ENCODE results near the gene TUT7. TPM values are rescaled to one million over a fixed set of nuclear protein-coding genes. Genes with fewer than 3 reads are reported as not detected.
"Not testable (repeated sequence)": the region's sequence is repeated elsewhere in the genome, so short reads cannot be mapped to it uniquely, and the experiment has no call there.

Gene TUT7
- total RNA-seq, 3 donors from 2014 or later: 59.5 to 95.4 (median 65.2) TPM

- H3K4me1 ChIP-seq: no peaks in the 10 kb centered on the region
- H3K4me3 ChIP-seq: no peak overlapping the region
- H3K9me3 ChIP-seq: peaks cover 0 to 8% of the 10 kb centered on the region in 2 donors
- no peak overlapping the region for H3K27ac ChIP-seq
- no peaks in the 10 kb centered on the region for H3K27me3 ChIP-seq
- TF ChIP-seq POLR2AphosphoS5 (IDR thresholded peaks at IDR 0.05): no peak
- TF ChIP-seq CTCF (IDR thresholded peaks at IDR 0.05): no peak
- TF ChIP-seq POLR2A (IDR thresholded peaks at IDR 0.05): no peak
- no peaks in the 10 kb centered on the region for H3K36me3 ChIP-seq
- intact Hi-C loops (cut with DNase I; ENCODE audit: low total_unique reads): loop anchor here (10.0 kb wide), 1 partner anchor 1395 kb away; no protein-coding TSS in a partner anchor
- no peak for DNase-seq (ENCODE audit: low spot score in 2 of 2)
Observed at GRCh38 chr9:86389628-86390027, 35.4 kb upstream of the TUT7 start.

- Histone ChIP-seq H3K9me3 (peaks cover 4 to 22% of the 10 kb centered on the region in 2 donors), H3K27me3 (no peaks in the 10 kb centered on the region), H3K27ac (no peak overlapping the region), H3K36me3 (no peaks in the 10 kb centered on the region), H3K4me1 (no peaks in the 10 kb centered on the region), H3K4me3 (no peak overlapping the region)
- TF ChIP-seq POLR2A (IDR thresholded peaks at IDR 0.05) (no peak), POLR2AphosphoS5 (IDR thresholded peaks at IDR 0.05) (no peak), CTCF (IDR thresholded peaks at IDR 0.05) (no peak)
- intact Hi-C loops (cut with DNase I; ENCODE audit: low total_unique reads): no loop called here
- DNase-seq (ENCODE audit: low spot score in 2 of 2): no peak
Observed at GRCh38 chr9:86387376-86387775, 33.2 kb upstream of the TUT7 start.

- H3K9me3 ChIP-seq: peaks cover 4 to 22% of the 10 kb centered on the region in 2 donors
- H3K4me1 ChIP-seq; H3K36me3 ChIP-seq; DNase-seq (ENCODE audit: low spot score in 2 of 2); H3K4me3 ChIP-seq; intact Hi-C loops (cut with DNase I; ENCODE audit: low total_unique reads); H3K27me3 ChIP-seq; H3K27ac ChIP-seq: not testable (repeated sequence)
Observed at GRCh38 chr9:86383000-86383399, 28.8 kb upstream of the TUT7 start.

- no peaks in the 10 kb centered on the region for H3K36me3 ChIP-seq
- intact Hi-C loops (cut with DNase I; ENCODE audit: low total_unique reads): no loop called here
- TF ChIP-seq CTCF (IDR thresholded peaks at IDR 0.05) (no peak), POLR2AphosphoS5 (IDR thresholded peaks at IDR 0.05) (no peak), POLR2A (IDR thresholded peaks at IDR 0.05) (no peak)
- H3K4me1 ChIP-seq: no peaks in the 10 kb centered on the region
- H3K27ac ChIP-seq: no peak overlapping the region
- DNase-seq (ENCODE audit: low spot score in 2 of 2): no peak
- H3K9me3 ChIP-seq: peaks cover 8 to 16% of the 10 kb centered on the region in 2 donors
- H3K4me3 ChIP-seq: no peak overlapping the region
- H3K27me3 ChIP-seq: no peaks in the 10 kb centered on the region
Observed at GRCh38 chr9:86376016-86376415, 21.8 kb upstream of the TUT7 start.

- Histone ChIP-seq H3K4me3 (no peak overlapping the region), H3K4me1 (no peaks in the 10 kb centered on the region), H3K36me3 (no peaks in the 10 kb centered on the region), H3K27ac (no peak overlapping the region), H3K9me3 (peaks cover 25 to 44% of the 10 kb centered on the region in 2 donors), H3K27me3 (no peaks in the 10 kb centered on the region)
- no peak for DNase-seq (ENCODE audit: low spot score in 2 of 2)
- TF ChIP-seq POLR2A (IDR thresholded peaks at IDR 0.05): no peak
- no peak for TF ChIP-seq CTCF (IDR thresholded peaks at IDR 0.05)
- intact Hi-C loops (cut with DNase I; ENCODE audit: low total_unique reads): no loop called here
Observed at GRCh38 chr9:86369810-86370209, 15.6 kb upstream of the TUT7 start.
